Gastroesophageal sphincter (tissue), 3 donors: ENCODE results near the gene OTOF.

Experiments
- EP300 ChIP-seq: sonication (generic); formaldehyde crosslinking; IDR thresholded peaks from one replicate; pipeline ENCODE4 v1.6.1; 2017; ENCODE audit warnings: antibody characterized with exemption, mild to moderate bottlenecking
- POLR2A ChIP-seq, 2 donors: fragments of 450-650 bp; IDR thresholded peaks; one replicate each; pipeline ENCODE4 v1.6.1; 2017; ENCODE audit warnings: antibody characterized with exemption in 2 of 2, mild to moderate bottlenecking in 2 of 2, moderate library complexity in 1 of 2
- POLR2AphosphoS5 ChIP-seq: sonication (generic); formaldehyde crosslinking; IDR thresholded peaks from one replicate; pipeline ENCODE4 v1.6.1; 2017; ENCODE audit warnings: antibody characterized with exemption
- TF ChIP-seq, protein P1 (sequence below), 4 experiments: fragments of 200-600 bp in 2 of 4; fragments of 450-650 bp in 2 of 4; sonication (generic) in 1 of 4; IDR thresholded peaks; one replicate each; pipeline ENCODE4 v1.5.1; 2017 to 2019; ENCODE audit warnings: antibody characterized with exemption in 4 of 4, mild to moderate bottlenecking in 2 of 4, moderate library complexity in 2 of 4

- TF ChIP-seq POLR2A (IDR thresholded peaks at IDR 0.05), result no peak
- TF ChIP-seq, protein P1, sequence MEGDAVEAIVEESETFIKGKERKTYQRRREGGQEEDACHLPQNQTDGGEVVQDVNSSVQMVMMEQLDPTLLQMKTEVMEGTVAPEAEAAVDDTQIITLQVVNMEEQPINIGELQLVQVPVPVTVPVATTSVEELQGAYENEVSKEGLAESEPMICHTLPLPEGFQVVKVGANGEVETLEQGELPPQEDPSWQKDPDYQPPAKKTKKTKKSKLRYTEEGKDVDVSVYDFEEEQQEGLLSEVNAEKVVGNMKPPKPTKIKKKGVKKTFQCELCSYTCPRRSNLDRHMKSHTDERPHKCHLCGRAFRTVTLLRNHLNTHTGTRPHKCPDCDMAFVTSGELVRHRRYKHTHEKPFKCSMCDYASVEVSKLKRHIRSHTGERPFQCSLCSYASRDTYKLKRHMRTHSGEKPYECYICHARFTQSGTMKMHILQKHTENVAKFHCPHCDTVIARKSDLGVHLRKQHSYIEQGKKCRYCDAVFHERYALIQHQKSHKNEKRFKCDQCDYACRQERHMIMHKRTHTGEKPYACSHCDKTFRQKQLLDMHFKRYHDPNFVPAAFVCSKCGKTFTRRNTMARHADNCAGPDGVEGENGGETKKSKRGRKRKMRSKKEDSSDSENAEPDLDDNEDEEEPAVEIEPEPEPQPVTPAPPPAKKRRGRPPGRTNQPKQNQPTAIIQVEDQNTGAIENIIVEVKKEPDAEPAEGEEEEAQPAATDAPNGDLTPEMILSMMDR (IDR thresholded peaks at IDR 0.05), result no peak
- no peak for TF ChIP-seq POLR2AphosphoS5
- no peak for TF ChIP-seq EP300
Measured at GRCh38 chr2:26485099-26485498, 7.2 kb upstream of the OTOF start.
